CD4-positive, CD25-positive, alpha-beta regulatory T cell (primary cell): Measurements from ENCODE around the gene PITHD1. TPM values are rescaled to one million over a fixed set of nuclear protein-coding genes. Genes with fewer than 3 reads are reported as not detected.
"Not testable (repeated sequence)": the region's sequence is repeated elsewhere in the genome, so short reads cannot be mapped to it uniquely, and the experiment has no call there.

Source experiments
- ATAC-seq, 2 donors: fragments of 150-1000 bp; cut with Tn5 transposase; one replicate each; pipeline ENCODE4 v1.10.0; 2021; ENCODE audit warnings: low read depth in 2 of 2, moderate number of reproducible peaks in 2 of 2, moderate library complexity in 1 of 2
- DNase-seq, 3 donors: peaks; one replicate each; pipeline versions ENCODE4 v3.0.0 to v3.0.0-alpha.2; 2012 to 2022; ENCODE audit warnings: mixed read lengths in 1 of 3
- H3K27ac ChIP-seq: one replicate; pipeline ENCODE4 v1.7.0; 2013; ENCODE audit warnings: mild to moderate bottlenecking, low read length; ENCODE audit not compliant: insufficient read depth, poor library complexity, severe bottlenecking
- H3K27me3 ChIP-seq: one replicate; pipeline ENCODE4 v1.7.0; 2013; ENCODE audit warnings: low read length; ENCODE audit not compliant: control insufficient read depth, insufficient read depth
- H3K36me3 ChIP-seq: one replicate; pipeline ENCODE4 v1.7.0; 2013; ENCODE audit warnings: mild to moderate bottlenecking, low read length, moderate library complexity; ENCODE audit not compliant: control insufficient read depth, insufficient read depth
- H3K4me1 ChIP-seq: 2 replicates; pipeline ENCODE4 v1.7.0; 2013; ENCODE audit warnings: mild to moderate bottlenecking, low read length; ENCODE audit not compliant: insufficient read depth, control insufficient read depth, poor library complexity, severe bottlenecking
- H3K4me3 ChIP-seq: one replicate; pipeline ENCODE4 v1.7.0; 2013; ENCODE audit warnings: low read depth, mild to moderate bottlenecking, low read length, moderate library complexity
- H3K9me3 ChIP-seq, 2 experiments: 1 replicate in 1 of 2; 2 replicates in 1 of 2; pipeline ENCODE4 v1.7.0; 2013; ENCODE audit warnings: low read length in 2 of 2, mild to moderate bottlenecking in 1 of 2, moderate library complexity in 1 of 2; ENCODE audit not compliant: control insufficient read depth in 2 of 2
- H3K27ac Mint-ChIP-seq, 3 donors: one replicate each; pipeline ENCODE4 v1.8.0; 2020 to 2022; ENCODE audit warnings: mild to moderate bottlenecking in 3 of 3, mixed read lengths in 3 of 3, moderate library complexity in 2 of 3
- H3K27me3 Mint-ChIP-seq: one replicate; pipeline ENCODE4 v1.8.0; 2022; ENCODE audit warnings: mild to moderate bottlenecking, mixed read lengths
- H3K36me3 Mint-ChIP-seq: one replicate; pipeline ENCODE4 v1.8.0; 2020; ENCODE audit warnings: mixed read lengths
- H3K4me1 Mint-ChIP-seq, 4 donors: one replicate each; pipeline ENCODE4 v1.8.0; 2020 to 2022; ENCODE audit warnings: mixed read lengths in 4 of 4, mild to moderate bottlenecking in 1 of 4
- H3K4me3 Mint-ChIP-seq, 4 donors: one replicate each; pipeline ENCODE4 v1.8.0; 2020 to 2022; ENCODE audit warnings: mild to moderate bottlenecking in 4 of 4, mixed read lengths in 4 of 4, moderate library complexity in 3 of 4
- H3K9me3 Mint-ChIP-seq, 7 donors: one replicate each; pipeline ENCODE4 v1.8.0; 2020 to 2022; ENCODE audit warnings: mixed read lengths in 7 of 7, mild to moderate bottlenecking in 3 of 7, moderate library complexity in 2 of 7
- polyA plus RNA-seq, 4 donors: library from polyadenylated mRNA; unstranded; fragments of 300-500 nt; fragmentation: Illumina TruSeq; gene quantifications; one replicate each; pipeline ENCODE4 v1.2.3, GENCODE V29; 2021
- total RNA-seq: library from RNA; stranded (reverse); gene quantifications from one replicate; pipeline ENCODE4 v1.2.3, GENCODE V29; 2022

Gene PITHD1
- total and polyA plus RNA-seq, 5 donors from 2014 or later: 72.6 to 98.9 (median 83.0) TPM

DNA sequence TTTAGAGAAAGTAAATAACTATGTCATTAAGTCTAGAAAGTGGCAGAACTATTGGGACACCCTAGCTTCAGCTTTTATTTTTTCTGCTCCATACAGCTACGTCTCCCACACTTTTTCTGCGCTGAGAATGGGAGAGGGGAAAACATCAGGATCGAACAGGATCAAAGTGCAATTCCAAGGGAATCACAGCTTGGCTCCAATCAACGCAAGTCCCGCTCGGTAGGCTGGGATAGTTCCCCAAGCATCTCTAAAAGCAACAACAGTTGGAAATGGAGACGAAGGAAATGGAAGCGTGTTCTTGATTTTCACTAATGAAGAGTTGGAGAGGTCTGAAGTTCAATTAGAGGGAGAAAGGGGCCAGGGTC, 46.5 kb downstream of the PITHD1 start:
- peak overlapping the region; percentile 97 for H3K27ac Mint-ChIP-seq
- no peak for ATAC-seq

DNA sequence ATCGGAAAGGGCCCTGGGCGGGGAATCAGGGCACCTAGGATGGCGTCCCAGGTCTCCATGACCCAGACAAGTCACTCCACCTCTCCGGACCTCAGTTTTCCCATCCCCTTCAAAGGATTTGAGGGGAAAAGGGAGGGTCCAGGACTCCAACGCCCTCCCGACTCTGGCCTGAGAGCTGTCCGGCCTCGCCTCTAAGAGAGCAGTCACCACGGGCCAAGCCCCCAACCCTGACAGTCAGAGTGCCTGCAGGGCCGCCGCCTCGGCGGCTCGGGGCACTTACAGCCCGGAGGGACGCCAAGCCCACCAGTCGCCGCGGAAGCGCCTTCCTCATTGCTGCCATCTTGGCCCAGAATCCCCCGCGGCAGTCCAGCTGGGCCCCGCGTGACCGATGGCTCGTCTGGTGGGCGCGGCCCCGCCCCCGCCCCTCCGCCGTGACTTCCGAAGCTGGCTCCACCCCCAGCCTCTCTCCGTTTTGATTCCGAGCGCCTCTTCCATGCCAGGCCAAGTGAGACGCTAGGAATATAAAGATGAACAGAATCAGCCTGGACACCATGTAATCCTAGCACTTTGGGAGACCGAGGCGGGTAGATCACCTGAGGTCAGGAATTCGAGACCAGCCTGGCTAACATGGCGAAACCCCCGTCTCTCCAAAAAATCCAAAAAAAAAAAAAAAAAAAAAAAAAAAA, 47.0 kb downstream of the PITHD1 start, which contains the start of gene HMGCL:
Gene HMGCL (minus strand): TSS at position 354 of the 686 bp plus-strand sequence. CDS start 14 bp downstream, at position 340.
- Mint-ChIP-seq H3K27me3 (peaks cover 5% of the 10 kb centered on the region), H3K4me3 (peak within 1 kb of the TSS; percentile 94 to 100 (median 96)), H3K27ac (peak within 1 kb of the TSS; percentile 97), H3K36me3 (peaks cover 6% of the 10 kb centered on the region), H3K9me3 (no peaks in the 10 kb centered on the region), H3K4me1 (peaks cover 9 to 39% (median 31%) of the 10 kb centered on the region in 4 donors)
- Histone ChIP-seq H3K27ac (peak within 1 kb of the TSS; percentile 89), H3K4me1 (peaks cover 8% of the 10 kb centered on the region), H3K4me3 (peak within 1 kb of the TSS; percentile 92), H3K36me3 (no peaks in the 10 kb centered on the region), H3K27me3 (no peaks in the 10 kb centered on the region), H3K9me3 (no peaks in the 10 kb centered on the region)
- peak; percentile 96 to 97 for ATAC-seq
- peak; percentile 83 to 95 (median 85) for DNase-seq

More for the DNA sequence above, 46.5 kb downstream of the PITHD1 start:
- H3K27me3 Mint-ChIP-seq: peaks cover 5% of the 10 kb centered on the region
- no peaks in the 10 kb centered on the region for H3K9me3 ChIP-seq
- peak overlapping the region; percentile 94 to 100 (median 96) for H3K4me3 Mint-ChIP-seq
- no peaks in the 10 kb centered on the region for H3K36me3 ChIP-seq
- peaks cover 8% of the 10 kb centered on the region for H3K4me1 ChIP-seq
- H3K9me3 Mint-ChIP-seq: no peaks in the 10 kb centered on the region
- no peaks in the 10 kb centered on the region for H3K27me3 ChIP-seq
- peak overlapping the region; percentile 92 for H3K4me3 ChIP-seq
- DNase-seq: no peak
- peaks cover 7% of the 10 kb centered on the region for H3K36me3 Mint-ChIP-seq
- H3K4me1 Mint-ChIP-seq: peaks cover 9 to 39% (median 32%) of the 10 kb centered on the region in 4 donors
- peak overlapping the region; percentile 89 for H3K27ac ChIP-seq

DNA sequence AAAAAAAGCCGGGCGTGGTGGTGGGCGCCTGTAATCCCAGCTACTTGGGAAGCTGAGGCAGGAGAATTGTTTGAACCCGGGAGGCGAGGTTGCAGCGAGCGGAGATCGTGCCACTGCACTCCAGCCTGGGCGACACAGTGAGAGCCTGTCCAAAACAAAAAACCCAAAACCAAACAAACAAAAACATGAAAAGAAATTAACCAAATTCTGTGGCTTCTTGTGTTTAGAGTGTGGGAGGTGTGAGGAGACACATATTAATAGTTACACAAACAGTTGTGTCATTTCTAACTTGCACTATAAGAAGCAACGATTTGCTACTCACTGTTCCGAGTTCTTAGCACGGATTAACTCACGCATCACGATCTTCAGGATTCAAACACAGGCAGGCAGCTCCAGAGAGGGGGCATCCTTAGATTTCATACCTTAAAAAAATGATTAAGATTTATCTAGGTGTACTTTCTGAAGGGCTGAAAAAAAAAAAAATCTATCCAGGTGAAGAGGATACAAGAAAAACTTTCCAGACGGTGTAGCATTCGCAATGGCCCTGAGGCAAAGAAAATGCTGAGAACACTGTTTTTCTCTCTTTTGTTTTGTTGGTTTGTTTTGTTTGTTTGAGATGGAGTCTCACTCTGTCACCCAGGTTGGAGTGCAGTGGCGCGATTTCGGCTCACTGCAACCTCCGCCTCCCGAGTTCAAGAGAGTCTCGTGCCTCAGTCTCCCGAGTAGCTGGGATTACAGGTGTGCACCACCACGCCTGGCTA, 47.7 kb downstream of the PITHD1 start:
- DNase-seq (peak in 2 of 3 donors; percentile 25 to 42), ATAC-seq (peak; percentile 15 to 39)
- peaks cover 9 to 39% (median 29%) of the 10 kb centered on the region in 4 donors for H3K4me1 Mint-ChIP-seq
- Histone ChIP-seq H3K4me3 (peak overlapping the region; percentile 92), H3K27ac (peak overlapping the region; percentile 89), H3K36me3 (no peaks in the 10 kb centered on the region), H3K27me3 (no peaks in the 10 kb centered on the region), H3K9me3 (no peaks in the 10 kb centered on the region), H3K4me1 (peaks cover 8% of the 10 kb centered on the region)
- peak overlapping the region; percentile 97 for H3K27ac Mint-ChIP-seq
- peak overlapping the region; percentile 94 to 100 (median 96) for H3K4me3 Mint-ChIP-seq
- peaks cover 5% of the 10 kb centered on the region for H3K27me3 Mint-ChIP-seq
- no peaks in the 10 kb centered on the region for H3K9me3 Mint-ChIP-seq
- H3K36me3 Mint-ChIP-seq: no peaks in the 10 kb centered on the region

DNA sequence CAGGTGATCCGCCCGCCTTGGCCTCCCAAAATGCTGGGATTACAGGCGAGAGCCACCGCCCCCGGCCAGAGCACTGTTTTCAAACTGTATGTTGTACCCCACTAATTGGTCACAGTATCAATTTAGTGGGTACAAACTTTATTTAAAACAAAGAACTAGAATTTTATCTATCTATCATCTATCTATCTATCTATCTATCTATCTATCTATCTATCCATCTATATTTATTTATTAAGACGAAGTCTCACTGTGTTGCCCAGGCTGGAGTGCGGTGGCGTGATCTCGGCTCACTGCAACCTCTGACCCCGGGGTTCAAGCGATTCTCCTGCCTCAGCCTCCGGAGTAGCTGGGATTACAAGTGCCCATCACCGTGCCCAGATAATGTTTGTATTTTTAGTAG, 48.4 kb downstream of the PITHD1 start:
- H3K9me3 ChIP-seq, H3K27me3 Mint-ChIP-seq, H3K36me3 Mint-ChIP-seq, H3K27me3 ChIP-seq, H3K9me3 Mint-ChIP-seq, DNase-seq, H3K27ac ChIP-seq, ATAC-seq, H3K4me1 ChIP-seq, H3K36me3 ChIP-seq, H3K4me3 ChIP-seq: not testable (repeated sequence)
- peak overlapping the region in 2 of 3 donors; percentile 56 to 97 for H3K27ac Mint-ChIP-seq
- peak overlapping the region; percentile 89 to 100 (median 94) for H3K4me3 Mint-ChIP-seq
- peaks cover 9 to 37% (median 29%) of the 10 kb centered on the region in 4 donors for H3K4me1 Mint-ChIP-seq

DNA sequence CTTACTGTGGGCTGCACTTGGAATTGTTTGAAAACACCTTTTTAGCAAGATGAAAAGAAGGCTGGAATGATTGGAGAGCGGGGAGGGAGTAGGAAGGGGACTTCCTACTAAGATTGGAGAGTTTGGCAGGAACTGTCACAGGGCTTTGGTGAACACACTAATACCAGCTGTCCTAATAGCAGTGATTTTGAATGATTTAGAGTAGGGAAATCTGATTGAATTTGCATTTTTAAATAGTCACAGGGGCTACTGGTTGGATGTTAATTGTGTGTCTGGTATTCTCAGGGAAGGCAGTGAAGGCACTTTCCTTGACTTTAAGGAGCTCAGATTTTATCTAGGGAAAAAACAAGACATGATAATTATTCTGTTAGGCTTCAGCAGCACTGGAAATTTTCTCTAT, 49.5 kb downstream of the PITHD1 start:
- Mint-ChIP-seq H3K9me3 (no peaks in the 10 kb centered on the region), H3K4me3 (peak overlapping the region in 1 of 4 donors; percentile 16), H3K27ac (no peak overlapping the region)

DNA sequence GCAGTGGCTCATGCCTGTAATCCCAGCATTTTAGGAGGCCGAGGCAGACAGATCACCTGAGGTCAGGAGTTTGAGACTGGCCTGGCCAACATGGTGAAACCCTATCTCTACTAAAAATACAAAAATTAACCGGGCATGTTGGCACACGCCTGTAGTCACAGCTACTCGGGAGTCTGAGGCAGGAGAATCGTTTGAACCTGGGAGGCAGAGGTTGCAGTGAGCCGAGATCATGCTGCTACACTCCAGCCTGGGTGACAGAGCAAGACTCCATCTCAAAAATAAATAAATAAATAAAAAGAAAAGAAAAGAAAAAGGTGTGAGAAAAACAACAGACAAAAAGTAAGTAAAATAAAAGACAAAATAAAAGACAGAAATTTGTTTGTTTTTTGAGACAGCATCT, 55.9 kb downstream of the PITHD1 start:
- H3K27ac Mint-ChIP-seq, DNase-seq, H3K36me3 Mint-ChIP-seq: not testable (repeated sequence)

More for the DNA sequence above, 49.5 kb downstream of the PITHD1 start:
- H3K36me3 ChIP-seq: no peaks in the 10 kb centered on the region
- no peak overlapping the region for H3K27ac ChIP-seq
- H3K27me3 ChIP-seq: no peaks in the 10 kb centered on the region
- peaks cover 5% of the 10 kb centered on the region for H3K27me3 Mint-ChIP-seq
- no peaks in the 10 kb centered on the region for H3K36me3 Mint-ChIP-seq
- peaks cover 9 to 30% (median 22%) of the 10 kb centered on the region in 4 donors for H3K4me1 Mint-ChIP-seq
- peaks cover 8% of the 10 kb centered on the region for H3K4me1 ChIP-seq
- no peaks in the 10 kb centered on the region for H3K9me3 ChIP-seq
- no peak for DNase-seq
- no peak for ATAC-seq
- no peak overlapping the region for H3K4me3 ChIP-seq

DNA sequence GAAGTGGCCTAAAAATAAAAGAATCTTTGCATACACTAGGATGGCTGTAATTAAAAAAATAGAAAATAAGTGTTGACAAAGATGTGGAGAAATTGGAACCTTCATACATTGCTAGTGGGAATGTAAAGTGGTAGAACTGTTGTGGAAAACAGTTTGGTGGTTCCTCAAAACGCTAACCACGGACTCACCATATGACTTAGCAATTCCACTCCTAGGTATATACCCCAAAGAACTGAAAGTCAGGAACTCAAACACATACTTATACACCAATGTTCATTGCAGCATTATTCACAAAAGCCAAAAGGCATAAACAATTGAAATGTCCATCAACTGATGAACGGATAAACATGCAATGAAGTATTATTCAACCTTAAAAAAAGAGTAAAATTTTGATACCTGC, 57.8 kb downstream of the PITHD1 start:
- DNase-seq (no peak), ATAC-seq (no peak)
- Histone ChIP-seq H3K9me3 (no peaks in the 10 kb centered on the region), H3K36me3 (no peaks in the 10 kb centered on the region), H3K27me3 (no peaks in the 10 kb centered on the region), H3K4me1 (peaks cover 11% of the 10 kb centered on the region), H3K27ac (no peak overlapping the region), H3K4me3 (no peak overlapping the region)
- H3K4me3 Mint-ChIP-seq: no peak overlapping the region
- H3K4me1 Mint-ChIP-seq: peaks cover 4 to 12% (median 6%) of the 10 kb centered on the region in 4 donors
- no peak overlapping the region for H3K27ac Mint-ChIP-seq
- H3K36me3 Mint-ChIP-seq: no peaks in the 10 kb centered on the region
- H3K27me3 Mint-ChIP-seq: peaks cover 10% of the 10 kb centered on the region
- H3K9me3 Mint-ChIP-seq: no peaks in the 10 kb centered on the region

More for the DNA sequence above, 55.9 kb downstream of the PITHD1 start:
- H3K36me3 ChIP-seq, H3K4me3 ChIP-seq, H3K4me3 Mint-ChIP-seq, H3K9me3 Mint-ChIP-seq, H3K27me3 Mint-ChIP-seq, H3K27ac ChIP-seq, ATAC-seq, H3K9me3 ChIP-seq, H3K27me3 ChIP-seq: not testable (repeated sequence)
- H3K4me1 ChIP-seq: peaks cover 11% of the 10 kb centered on the region
- peaks cover 4 to 12% (median 6%) of the 10 kb centered on the region in 4 donors for H3K4me1 Mint-ChIP-seq
